Measurements from ENCODE around the gene CDKAL1. TPM values are rescaled to one million over a fixed set of nuclear protein-coding genes. Genes with fewer than 3 reads are reported as not detected.

Gene CDKAL1
- total RNA-seq, 1 donor from 2014 or later = 34.3 TPM

- Mint-ChIP-seq H3K4me1 (ENCODE audit: low read depth) (peaks cover 59% of the 10 kb centered on the region), H3K9me3 (ENCODE audit: low read depth) (peaks cover 4% of the 10 kb centered on the region), H3K27ac (no peak overlapping the region), H3K4me3 (ENCODE audit: low read depth) (no peak overlapping the region), H3K27me3 (no peaks in the 10 kb centered on the region), H3K36me3 (ENCODE audit: insufficient read depth) (no peaks in the 10 kb centered on the region)
- TF ChIP-seq CTCF (IDR thresholded peaks at IDR 0.05; ENCODE audit: unreplicated experiment) = no peak
- DNase-seq (ENCODE audit: low spot score, unreplicated experiment) = no peak
These were observed 168.8 kb downstream of the CDKAL1 start for GRCh38 chr6:20703049-20703448.

- Mint-ChIP-seq H3K27ac (peak overlapping the region; percentile 53), H3K4me3 (ENCODE audit: low read depth) (no peak overlapping the region), H3K4me1 (ENCODE audit: low read depth) (peaks cover 55% of the 10 kb centered on the region), H3K27me3 (no peaks in the 10 kb centered on the region), H3K9me3 (ENCODE audit: low read depth) (peaks cover 4% of the 10 kb centered on the region), H3K36me3 (ENCODE audit: insufficient read depth) (no peaks in the 10 kb centered on the region)
- no peak for TF ChIP-seq CTCF (IDR thresholded peaks at IDR 0.05; ENCODE audit: unreplicated experiment)
- DNase-seq (ENCODE audit: low spot score, unreplicated experiment) = no peak
These were observed 170.2 kb downstream of the CDKAL1 start for GRCh38 chr6:20704325-20705025.

- no peak for DNase-seq (ENCODE audit: low spot score, unreplicated experiment)
- Mint-ChIP-seq H3K4me3 (ENCODE audit: low read depth) (no peak overlapping the region), H3K36me3 (ENCODE audit: insufficient read depth) (no peaks in the 10 kb centered on the region), H3K4me1 (ENCODE audit: low read depth) (peaks cover 47% of the 10 kb centered on the region), H3K27me3 (no peaks in the 10 kb centered on the region), H3K27ac (peak overlapping the region; percentile 22), H3K9me3 (ENCODE audit: low read depth) (peaks cover 4% of the 10 kb centered on the region)
- no peak for TF ChIP-seq CTCF (IDR thresholded peaks at IDR 0.05; ENCODE audit: unreplicated experiment)
These were observed 171.5 kb downstream of the CDKAL1 start for GRCh38 chr6:20705741-20706140.

GRCh38 chr6:20706238-20706938, 172.1 kb downstream of the CDKAL1 start:
- TF ChIP-seq CTCF (IDR thresholded peaks at IDR 0.05; ENCODE audit: unreplicated experiment) = no peak
- Mint-ChIP-seq H3K9me3 (ENCODE audit: low read depth) (peaks cover 4% of the 10 kb centered on the region), H3K4me3 (ENCODE audit: low read depth) (no peak overlapping the region), H3K36me3 (ENCODE audit: insufficient read depth) (no peaks in the 10 kb centered on the region), H3K27me3 (no peaks in the 10 kb centered on the region), H3K4me1 (ENCODE audit: low read depth) (peaks cover 43% of the 10 kb centered on the region), H3K27ac (no peak overlapping the region)
- no peak for DNase-seq (ENCODE audit: low spot score, unreplicated experiment)

- peaks cover 4% of the 10 kb centered on the region for H3K9me3 Mint-ChIP-seq (ENCODE audit: low read depth)
- peaks cover 41% of the 10 kb centered on the region for H3K4me1 Mint-ChIP-seq (ENCODE audit: low read depth)
- no peaks in the 10 kb centered on the region for H3K27me3 Mint-ChIP-seq
- H3K36me3 Mint-ChIP-seq (ENCODE audit: insufficient read depth) = no peaks in the 10 kb centered on the region
- no peak for DNase-seq (ENCODE audit: low spot score, unreplicated experiment)
- H3K27ac Mint-ChIP-seq = peak overlapping the region; percentile 54
- TF ChIP-seq CTCF (IDR thresholded peaks at IDR 0.05; ENCODE audit: unreplicated experiment) = no peak
- H3K4me3 Mint-ChIP-seq (ENCODE audit: low read depth) = no peak overlapping the region
These were observed 172.8 kb downstream of the CDKAL1 start for GRCh38 chr6:20706939-20707485.

Data from progenitor cell of endocrine pancreas (in vitro differentiated cells).